GM21619 (cell line): ENCODE data around the gene SHROOM3.
A peak's percentile ranks its signal among the peaks of the same experiment; 100 is the strongest.
"Not testable (repeated sequence)": the region's sequence is repeated elsewhere in the genome, so short reads cannot be mapped to it uniquely, and the experiment has no call there.

Source experiments
- ATAC-seq: cut with Tn5 transposase; IDR thresholded peaks from one replicate; pipeline ENCODE4 v1.9.1; 2021; ENCODE audit not compliant: unreplicated experiment

Gene SHROOM3

DNA sequence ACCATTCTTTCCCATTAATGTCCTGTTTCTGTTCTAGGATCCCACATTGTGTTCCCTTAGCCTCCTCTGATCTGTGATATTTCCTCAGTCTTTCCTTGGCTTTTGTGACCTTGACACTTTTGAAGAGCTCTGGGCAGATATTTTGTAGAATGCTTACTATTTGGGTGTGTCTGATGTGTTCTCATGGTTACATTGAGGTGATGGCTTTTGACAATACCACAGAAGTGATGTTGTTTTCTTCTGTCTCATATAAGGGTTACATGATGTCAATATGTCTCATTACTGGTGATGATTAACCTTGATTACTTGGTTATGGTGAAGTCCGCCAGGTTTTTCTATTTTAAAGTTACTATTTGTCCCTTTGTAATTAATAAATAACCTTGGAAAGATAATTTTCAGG, 279.2 kb downstream of the SHROOM3 start:
- ATAC-seq = no peak

DNA sequence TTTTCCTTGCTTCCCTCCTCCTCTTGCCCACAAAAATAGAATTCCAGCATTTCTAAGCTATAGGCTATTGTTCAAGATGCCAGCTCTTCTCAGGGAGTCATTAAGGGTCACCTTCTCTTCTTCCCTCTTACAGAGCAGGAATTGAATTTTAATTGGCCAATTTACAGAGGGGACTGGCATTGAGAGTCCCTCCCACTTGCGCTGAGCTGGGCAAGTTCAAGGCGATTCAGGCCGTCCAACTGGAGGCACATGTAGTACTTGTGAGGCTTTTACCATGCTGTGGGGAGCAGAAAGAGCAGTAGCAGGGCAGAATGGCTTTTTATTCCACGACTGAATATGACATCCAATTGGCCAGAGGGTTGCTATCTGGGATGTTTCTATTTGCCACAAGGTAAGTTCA, 281.0 kb downstream of the SHROOM3 start:
- no peak for ATAC-seq

DNA sequence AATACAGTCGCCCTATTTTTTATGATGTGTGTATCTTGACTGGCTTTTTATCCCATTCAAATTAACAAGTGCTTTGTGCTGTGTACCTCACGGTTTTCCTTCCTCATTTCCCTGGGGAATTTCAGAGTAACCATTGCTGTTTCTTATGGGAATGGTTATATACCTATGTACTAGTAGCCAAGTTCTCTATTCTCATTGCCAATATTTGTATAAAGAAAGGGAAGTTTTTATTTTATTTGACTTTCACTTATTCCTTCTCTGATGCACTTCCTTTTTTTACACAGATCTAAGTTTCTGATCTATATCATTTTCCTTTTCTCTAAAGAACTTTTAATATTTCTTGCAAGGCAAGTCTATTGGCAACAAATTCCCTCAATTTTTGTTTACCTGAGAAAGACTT, 281.6 kb downstream of the SHROOM3 start:
- ATAC-seq = no peak

DNA sequence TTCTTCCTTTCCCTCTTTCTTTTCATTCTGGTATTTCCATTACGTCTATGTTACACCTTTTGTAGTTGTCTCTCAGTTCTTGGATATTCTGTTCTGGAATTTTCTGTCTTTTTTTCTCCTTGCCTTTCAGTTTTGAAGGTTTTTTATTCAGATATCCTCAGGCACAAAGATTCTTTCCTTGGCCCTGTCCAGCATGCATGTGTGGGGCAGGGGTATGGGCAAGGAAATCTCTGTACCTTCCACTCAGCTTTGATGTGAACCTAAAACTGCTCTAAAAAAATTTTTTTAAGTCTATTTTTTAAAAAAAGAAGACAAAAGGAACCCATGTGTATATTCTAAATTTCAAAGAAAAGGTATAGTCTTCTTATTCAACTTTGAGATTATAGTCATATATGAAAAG, 282.4 kb downstream of the SHROOM3 start:
- no peak for ATAC-seq

DNA sequence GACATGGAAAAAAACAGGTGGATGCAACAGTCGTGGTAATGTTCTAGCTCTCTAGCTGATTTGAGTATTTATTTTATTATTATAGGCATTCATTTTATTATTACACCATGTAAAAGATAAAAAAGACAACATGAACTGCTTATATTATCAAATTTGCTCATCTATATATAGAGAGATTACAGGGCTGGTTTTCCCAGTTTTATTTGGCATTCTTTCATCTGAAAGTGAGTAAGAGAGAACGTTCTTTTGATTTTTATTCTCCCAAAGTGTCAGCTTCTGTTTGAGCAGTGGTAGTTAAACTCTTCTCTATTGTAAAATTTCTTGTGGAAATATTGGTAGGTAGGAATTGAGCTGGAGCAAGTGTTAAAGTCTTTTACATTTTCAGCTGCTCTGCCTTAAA, 283.0 kb downstream of the SHROOM3 start:
- no peak for ATAC-seq

DNA sequence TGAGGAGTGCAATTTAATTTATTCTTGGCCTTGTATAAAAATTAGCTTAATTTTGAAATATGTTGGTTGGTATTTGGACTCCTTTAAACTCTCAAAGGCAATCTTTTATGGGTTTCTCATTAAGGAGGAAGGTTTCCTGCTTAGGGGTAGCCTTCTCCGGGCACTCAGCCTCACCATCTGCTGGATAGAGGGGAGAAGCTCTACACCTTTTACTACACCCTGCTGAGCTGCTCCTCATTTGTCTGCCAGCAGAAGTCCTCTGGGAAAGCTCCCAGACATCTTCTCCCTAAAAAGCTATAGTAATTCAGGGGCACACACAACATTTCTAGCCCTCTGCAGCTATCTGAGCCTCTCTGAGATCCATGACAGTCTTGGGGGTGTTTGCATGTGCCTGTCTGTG, 283.8 kb downstream of the SHROOM3 start:
- ATAC-seq = no peak

DNA sequence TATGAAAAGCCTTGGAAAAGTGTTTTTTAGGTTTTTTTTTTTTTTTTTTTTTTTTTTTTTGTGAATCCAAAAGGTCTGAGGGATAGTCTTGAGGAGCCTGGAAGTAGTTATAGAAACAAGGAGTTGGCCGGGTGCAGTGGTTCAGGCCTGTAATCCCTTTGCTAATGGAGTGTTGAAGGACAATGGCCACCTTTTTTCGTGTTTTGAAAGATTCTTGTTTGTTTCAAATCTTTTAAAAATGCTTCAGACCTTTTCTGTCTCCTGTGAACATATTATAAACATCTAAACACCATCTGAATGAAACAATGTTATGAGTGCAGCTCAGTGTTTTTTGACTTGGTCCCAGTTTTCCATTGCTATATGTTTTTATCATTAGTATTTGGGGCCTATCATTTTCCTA, 285.1 kb downstream of the SHROOM3 start:
- ATAC-seq = no peak

DNA sequence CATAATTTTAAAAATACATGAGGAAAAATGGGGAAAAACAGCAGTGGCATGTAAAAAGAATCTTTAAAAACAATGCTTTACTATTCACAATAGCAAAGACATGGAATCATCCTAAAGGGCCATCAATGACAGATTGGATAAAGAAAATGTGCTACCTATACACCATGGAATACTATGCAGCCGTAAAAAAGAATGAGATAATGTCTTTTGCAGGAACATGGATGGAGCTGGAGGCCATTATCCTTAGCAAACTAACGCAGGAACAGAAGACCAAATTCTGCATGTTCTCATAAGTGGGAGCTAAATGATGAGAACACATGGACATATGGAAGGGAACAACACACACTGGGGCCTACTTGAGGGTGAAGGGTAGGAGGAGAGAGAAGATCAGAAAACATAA, 287.1 kb downstream of the SHROOM3 start:
- not testable (repeated sequence) for ATAC-seq

DNA sequence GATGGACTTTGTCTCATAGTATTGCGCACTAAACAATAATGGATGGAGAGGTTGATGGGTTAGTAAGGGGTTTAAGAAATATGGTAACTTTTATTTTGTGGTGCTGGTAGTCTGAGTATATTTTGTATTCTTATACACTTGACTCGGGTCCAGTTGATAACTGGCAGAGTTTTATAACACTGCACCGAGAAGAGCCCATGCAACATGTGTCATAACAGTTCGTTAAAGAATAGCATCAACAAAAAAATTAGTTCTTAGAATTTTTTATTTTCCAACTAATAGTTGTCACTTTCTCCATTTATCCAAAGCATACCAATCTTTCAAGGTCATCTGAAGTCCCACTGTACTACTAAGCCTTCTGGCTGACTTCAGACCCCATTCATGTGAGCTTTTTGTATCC, 287.8 kb downstream of the SHROOM3 start:
- ATAC-seq = no peak

DNA sequence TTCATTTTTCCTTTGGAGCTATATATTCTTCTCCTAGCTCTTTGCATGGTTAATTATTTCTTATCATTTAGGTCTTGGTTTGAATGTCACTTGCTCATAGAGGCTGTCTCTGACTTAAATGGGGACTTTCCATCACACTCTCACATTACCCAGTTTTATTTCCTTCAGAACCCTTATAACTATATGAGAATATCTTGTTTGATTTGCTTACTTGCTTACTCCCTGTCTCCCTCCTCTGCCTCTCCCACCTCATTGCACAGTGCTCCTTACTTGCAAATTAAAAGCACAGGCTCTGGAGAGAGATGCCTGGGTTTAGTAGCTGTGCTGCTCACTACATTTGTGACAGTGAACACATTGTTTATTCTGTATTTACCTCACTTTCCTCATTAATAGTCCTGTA, 288.3 kb downstream of the SHROOM3 start:
- ATAC-seq = peak; percentile 51

DNA sequence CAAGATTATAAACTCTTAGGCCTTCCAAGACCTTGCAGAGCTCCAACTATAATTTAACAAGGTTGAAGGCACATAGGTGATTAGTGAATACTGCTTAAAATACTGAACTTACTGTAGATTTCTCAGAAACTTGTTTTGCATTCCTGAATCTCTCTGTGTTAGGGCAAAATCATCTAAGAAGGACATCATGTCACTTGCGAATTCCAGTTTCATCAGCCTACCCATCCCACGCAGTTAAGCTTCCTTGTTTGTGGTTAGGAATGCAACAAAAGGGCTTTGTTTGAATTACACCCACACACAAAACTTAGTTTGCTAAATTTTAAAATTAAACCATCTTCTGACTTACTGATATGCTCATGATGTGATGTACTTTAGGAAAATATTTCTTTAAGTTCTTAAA, 288.9 kb downstream of the SHROOM3 start:
- no peak for ATAC-seq

DNA sequence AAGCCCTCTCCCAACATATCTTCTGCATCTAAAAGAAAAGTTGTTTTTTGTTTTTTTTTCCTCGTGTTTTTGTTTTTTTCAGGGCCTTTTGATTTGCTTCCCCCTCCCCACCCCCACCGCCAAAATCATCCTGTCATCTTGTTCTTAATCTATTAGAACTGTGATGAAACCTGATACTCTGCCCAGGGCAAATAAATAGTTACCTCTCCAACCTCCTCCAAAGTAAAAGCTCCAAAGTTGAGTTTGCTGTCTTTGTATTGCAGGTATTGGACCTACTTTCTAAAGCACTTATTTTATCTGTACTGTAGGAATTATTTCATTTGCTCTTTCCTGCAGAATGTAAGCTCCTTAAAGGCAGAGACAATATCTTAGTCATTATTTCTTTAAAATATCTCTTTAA, 290.0 kb downstream of the SHROOM3 start:
- no peak for ATAC-seq

DNA sequence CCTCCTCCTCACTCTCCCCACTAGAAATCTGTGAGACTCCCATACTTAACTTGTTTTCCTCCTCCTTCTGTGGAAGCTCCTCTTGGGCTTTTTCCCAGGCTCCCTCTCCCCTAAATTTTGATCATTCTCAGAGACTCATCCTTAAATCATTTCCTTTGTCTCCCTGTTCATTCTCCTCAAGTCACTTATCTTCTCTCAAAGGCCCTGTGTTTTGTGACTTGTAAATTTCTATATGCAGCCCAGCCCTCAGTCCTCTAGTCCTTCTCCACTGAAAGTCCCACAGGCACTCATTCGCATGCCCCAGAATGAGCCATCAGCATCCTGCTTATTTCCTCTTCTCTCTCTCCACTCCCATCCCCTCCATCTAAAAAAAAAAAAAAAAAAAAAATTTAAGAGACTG, 291.1 kb downstream of the SHROOM3 start:
- no peak for ATAC-seq

DNA sequence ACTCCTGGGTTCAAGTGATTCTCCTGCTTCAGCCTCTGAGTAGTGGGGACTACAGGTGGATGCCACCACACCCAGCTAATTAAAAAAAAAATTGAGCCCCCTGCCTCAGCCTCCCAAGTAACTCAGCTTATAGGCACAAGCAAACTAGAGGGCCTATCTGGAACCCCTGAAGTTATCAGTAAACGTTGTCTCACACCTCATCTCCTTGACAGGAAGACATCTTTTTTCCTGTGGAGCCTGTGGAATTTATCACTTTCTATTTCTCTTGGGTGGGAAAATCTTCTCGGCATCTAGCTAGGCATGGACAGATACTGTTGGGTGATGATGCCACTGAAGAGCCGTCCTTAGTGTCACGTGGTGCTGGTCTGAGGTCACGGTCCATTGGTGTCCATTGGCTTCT, 291.6 kb downstream of the SHROOM3 start:
- ATAC-seq = no peak

DNA sequence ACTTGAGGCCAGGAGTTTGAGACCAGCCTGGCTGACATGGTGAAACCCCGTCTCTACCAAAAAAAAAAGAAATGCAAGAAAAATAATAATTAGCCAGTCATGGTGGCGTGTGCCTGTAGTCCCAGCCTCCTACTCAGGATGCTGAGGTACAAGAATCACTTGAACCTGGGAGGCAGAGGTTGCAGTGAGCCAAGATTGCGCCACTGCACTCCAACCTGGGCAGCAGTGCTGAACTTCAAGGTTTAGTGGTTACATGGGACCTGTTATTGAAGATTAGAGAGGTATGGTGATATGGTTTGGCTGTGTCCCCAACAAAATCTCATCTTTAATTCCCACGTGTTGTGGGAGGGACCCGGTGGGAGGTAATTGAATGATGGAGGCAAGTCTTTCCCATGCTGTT, 292.9 kb downstream of the SHROOM3 start:
- ATAC-seq = not testable (repeated sequence)

DNA sequence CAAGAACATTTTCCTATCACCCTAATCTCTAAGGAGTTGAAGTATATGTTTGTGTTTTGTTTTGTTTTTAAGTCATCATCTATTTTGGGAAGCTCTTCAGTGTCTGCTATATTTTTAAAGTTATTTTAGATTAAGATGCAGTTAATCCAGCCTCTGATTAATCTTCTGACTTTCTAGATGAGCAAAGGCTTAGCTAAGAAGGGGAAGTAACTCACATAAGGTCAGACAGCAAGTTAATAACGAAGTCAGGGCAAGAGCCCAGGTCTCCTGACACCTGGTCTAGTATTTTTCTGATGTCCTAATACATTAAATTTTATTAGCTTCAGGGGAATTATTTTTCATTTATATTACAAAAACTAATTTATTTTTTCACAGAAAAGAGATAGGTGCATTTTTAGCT, 294.4 kb downstream of the SHROOM3 start:
- peak; percentile 54 for ATAC-seq

DNA sequence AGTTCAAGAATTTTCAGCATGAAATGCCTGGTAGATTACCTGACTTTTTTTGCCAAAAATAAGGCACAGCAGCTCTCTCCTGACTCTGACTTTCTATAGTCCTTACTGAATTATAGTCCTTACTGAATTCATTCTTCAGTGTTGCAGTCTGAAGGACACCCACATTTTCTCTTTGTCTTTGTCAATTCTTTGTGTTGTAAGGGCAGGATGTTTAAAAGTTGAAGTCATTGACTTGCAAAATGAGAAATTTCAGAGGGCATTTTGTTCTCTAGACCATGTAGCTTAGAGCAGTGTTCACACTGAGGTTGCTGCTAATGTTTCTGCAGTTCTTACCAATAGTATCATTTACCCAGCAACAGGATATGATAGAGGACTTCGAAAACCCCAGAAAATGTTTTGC, 295.0 kb downstream of the SHROOM3 start:
- no peak for ATAC-seq

DNA sequence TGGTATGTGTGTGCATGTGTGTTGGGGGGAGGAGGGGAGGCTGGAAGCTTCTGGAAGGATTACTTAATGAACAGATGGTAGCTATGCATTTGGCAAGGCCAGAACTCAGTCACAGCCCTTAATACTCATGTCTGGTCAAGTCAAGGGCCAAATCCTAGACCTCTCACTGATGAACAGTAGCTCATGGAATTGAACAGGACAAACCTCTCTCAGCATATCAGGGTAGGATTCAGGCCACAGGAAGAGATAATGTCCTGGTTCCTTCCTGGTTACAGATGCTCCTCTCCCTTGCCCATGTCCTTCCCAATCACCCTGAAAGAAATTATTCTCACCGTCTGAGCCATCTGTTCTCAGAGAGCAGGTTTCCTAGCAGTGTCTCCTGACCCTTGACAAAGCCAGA, 297.2 kb downstream of the SHROOM3 start:
- ATAC-seq = no peak

DNA sequence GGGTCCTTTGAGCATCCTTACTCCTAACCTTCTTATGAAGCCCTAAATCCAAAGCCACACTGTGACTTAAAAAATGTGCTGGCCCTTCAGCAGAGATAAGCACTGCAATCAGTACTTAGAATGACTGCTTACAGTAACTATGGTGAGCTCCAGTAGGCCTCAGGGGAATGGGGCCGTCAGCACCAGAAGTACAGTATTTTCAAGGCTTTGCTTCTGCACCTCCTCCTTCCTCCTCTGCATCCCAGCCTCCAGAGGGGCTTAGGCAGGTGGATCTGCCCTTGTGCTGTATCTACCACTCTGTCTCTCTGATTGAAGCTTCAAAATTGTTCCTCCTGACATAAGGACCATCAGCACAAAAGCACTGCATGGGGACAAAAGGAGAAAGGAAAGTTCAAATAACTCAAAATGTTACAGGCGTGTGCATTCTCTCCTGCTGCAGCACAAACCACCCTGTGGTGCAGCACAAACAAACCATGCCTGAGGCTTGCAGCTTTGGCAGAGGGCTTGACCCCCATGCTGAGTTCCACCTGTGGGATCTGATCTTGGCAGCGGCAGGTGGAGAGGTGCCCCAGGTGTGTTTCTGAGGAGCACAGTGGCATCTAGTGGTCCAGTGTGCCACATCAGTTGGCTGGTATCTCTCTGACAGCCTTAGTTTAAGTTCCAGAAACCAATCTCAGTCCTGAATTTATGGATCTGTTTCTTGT, 298.2 kb downstream of the SHROOM3 start:
- ATAC-seq = no peak

DNA sequence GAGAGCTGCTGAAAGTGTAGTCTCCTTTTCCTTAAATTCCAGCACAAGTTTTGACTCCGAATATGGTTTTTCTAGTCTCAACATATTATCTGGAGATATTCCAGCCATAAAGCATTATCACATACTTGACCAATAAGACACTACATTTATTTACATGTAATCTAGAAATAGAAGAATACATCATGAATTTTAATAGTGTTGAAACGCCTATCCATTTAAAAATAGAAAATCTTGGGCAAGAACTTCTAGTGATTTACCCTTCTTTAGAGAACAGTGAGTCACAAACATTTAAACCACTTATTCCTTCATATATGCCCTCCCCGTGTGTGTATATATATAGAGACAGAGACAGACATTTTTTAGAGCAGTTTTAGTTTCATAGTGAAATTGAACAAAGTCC, 301.4 kb downstream of the SHROOM3 start:
- ATAC-seq = no peak

DNA sequence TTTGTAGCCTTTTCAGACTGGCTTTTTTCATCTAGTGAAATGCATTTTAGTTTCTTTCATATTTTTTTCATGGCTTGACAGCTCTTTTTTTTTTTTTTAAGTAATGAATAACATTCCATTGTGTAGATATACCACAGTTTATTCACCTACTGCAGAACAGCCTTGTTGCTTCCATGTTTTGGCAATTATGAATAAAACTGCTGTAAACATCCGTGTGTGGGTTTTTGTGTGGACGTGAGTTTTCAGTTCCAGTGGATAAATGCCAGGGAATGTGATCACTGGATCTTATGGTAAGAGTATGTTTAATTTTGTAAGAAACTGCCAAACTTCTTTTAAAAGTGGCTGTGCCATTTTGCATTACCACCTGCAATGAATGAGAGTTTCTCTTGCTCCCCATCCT, 302.2 kb downstream of the SHROOM3 start:
- ATAC-seq = no peak

DNA sequence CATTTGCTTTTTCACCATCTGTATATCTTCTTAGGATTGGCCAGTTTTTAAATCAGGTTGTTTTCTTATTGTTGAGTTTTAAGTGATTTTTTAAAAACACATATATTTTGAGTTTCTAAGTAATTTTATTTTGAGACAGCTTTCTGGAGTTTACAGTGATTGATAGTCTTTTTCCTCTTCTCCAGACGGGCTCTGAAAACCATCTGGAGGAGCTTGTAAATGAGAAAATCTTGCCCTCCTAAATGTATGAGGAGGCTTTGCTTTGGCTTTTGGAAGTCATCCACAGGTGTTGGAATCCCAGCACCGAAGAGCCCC, 302.7 kb downstream of the SHROOM3 start:
- no peak for ATAC-seq

DNA sequence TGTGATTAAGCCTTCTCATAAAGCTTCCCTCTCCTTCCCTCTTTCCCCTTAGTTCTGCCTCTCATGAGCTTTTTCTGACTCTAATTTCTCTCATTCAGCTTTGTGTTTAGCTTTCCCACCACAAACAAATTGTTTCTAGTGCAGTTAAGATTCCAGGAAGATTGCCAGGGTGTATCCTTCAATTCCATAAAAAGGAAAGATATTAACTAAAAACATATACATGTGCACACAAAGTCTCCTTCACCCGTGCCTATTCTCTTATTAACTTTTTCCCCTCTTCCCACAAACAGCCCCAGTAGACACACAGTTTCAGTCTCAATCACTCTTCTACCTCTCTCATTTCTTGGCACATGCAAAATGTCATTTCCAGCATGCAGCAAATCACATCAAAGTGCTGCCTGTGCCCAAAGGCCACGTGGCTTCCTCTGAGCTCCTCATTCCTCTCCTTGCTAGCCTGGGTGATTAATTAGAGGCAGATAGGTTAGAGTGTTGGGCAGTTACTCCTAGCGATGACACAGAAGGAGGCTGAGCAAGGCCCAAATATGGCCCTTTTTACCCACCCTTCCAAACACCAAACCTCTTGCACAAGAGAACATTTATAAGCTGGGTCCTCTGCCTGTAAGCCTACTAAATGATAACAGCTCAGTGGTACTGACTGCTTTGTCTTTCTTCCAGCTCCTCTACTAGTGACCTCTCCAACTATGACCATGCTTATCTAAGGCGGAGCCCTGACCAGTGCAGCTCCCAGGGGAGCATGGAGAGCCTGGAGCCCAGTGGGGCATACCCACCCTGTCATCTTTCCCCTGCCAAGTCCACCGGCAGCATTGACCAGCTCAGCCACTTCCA, 303.3 kb downstream of the SHROOM3 start:
- ATAC-seq = peak; percentile 48
